GM18858 (cell line): Measurements from ENCODE around the gene SDHA.
"Not testable (repeated sequence)": the region's sequence is repeated elsewhere in the genome, so short reads cannot be mapped to it uniquely, and the experiment has no call there.

Source experiments
- ATAC-seq: cut with Tn5 transposase; IDR thresholded peaks from one replicate; pipeline ENCODE4 v1.9.1; 2021; ENCODE audit not compliant: unreplicated experiment

Gene SDHA

DNA sequence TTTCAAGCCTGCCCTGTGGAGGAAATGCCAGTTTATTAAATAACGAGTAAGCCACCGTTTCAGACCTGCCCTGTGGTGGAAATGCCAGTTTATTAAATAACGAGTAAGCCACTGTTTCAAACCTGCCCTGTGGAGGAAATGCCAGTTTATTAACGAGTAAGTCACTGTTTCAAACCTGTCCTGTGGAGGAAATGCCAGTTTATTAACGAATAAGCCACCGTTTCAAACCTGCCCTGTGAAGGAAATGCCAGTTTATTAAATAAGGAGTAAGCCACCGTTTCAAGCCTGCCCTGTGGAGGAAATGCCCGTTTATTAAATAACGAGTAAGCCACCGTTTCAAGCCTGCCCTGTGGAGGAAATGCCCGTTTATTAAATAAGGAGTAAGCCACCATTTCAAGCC, 33.9 kb downstream of the SDHA start:
- not testable (repeated sequence) for ATAC-seq

DNA sequence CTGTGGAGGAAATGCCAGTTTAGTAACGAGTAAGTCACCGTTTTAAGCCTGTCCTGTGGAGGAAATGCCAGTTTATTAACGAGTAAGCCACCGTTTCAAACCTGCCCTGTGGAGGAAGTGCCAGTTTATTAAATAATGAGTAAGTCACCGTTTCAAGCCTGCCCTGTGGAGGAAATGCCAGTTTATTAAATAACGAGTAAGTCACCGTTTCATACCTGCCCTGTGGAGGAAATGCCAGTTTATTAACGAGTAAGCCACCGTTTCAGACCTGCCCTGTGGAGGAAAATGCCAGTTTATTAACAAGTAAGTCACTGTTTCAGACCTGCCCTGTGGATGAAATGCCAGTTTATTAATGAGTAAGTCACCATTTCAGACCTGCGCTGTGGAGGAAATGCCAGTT, 34.4 kb downstream of the SDHA start:
- no peak for ATAC-seq

DNA sequence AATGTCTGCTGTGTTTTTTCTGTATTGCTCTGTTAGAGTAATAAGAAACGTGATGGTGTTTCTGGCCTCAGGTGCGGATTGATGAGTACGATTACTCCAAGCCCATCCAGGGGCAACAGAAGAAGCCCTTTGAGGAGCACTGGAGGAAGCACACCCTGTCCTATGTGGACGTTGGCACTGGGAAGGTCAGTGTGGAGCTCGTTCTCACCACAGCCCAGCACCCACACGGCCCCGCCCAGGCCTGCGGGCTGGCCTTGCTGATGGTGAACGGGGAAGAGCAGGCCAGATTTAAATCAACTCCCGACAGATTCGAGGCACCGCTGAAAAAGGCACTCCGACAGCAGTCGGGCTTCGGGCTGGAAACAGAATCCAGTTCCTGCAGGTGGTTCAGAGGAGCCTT, 36.2 kb downstream of the SDHA start:
- ATAC-seq: not testable (repeated sequence)

DNA sequence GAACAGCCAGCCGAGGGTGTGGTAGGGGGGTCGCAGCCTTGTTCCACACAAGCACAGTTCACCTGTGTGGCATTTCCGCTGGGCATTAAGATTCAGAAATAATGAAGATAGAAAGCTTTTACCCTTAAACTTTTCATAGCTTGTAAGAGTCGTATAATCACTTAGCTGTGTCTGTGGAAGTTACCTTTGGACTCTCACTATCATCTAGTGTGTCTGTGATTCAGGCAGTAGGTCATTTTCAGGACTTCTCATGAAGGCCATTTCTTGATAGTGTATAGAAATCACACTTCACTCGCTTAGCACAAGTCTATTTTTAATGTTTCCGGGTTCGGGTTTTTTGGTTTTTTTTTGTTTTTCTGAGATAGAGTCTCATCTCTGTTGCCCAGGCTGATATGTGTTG, 37.0 kb downstream of the SDHA start:
- not testable (repeated sequence) for ATAC-seq

DNA sequence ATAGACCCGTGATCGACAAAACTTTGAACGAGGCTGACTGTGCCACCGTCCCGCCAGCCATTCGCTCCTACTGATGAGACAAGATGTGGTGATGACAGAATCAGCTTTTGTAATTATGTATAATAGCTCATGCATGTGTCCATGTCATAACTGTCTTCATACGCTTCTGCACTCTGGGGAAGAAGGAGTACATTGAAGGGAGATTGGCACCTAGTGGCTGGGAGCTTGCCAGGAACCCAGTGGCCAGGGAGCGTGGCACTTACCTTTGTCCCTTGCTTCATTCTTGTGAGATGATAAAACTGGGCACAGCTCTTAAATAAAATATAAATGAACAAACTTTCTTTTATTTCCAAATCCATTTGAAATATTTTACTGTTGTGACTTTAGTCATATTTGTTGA, 38.2 kb downstream of the SDHA start:
- not testable (repeated sequence) for ATAC-seq

DNA sequence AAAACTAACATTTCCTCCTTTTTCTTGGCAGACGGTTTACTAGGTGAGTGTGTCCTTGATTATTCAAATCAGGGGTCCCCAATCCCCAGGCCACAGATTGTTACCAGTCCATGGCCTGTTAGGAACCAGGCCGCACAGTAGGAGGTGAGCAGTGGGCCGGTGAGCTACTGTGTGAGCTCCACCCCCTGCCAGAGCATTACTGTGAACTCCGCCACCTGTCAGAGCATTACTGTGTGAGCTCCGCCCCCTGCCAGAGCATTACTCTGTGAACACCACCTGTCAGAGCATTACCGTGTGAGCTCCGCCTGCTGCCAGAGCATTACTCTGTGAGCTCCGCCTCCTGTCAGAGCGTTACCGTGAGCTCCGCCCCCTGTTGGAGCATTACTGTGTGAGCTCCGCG, 39.0 kb downstream of the SDHA start:
- no peak for ATAC-seq

DNA sequence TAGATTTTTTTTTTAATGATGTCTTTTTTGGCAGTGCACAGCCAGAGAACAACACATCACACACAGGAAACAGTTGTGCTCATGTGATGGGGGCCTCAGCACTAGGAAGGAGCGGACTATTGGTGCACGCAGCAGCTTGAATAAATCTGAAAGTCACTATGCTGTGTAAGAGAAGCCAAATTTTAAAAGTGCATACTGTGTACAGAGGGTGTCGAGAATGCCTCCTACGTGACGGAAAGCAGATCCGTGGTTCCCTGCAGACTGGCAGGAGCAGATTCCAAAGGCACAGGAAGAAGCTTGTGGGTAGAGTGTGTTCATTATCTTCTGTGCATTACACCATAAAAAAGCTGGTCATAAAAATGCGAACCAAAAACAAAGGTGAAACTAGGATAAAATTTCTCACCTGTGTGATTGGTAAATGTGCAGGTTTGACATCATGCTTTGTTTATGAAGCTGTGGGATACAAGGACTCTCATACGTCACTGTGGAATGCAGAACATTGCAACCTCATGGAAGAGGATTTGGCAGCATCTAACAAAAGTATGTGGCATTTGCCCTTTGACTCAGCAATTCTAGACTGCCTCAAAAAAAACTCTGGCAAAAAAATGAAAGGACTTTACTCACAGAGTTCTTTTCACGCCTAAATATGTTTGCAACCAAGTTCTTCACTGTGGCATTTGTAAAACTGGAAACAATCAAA, 45.3 kb downstream of the SDHA start:
- ATAC-seq: not testable (repeated sequence)

DNA sequence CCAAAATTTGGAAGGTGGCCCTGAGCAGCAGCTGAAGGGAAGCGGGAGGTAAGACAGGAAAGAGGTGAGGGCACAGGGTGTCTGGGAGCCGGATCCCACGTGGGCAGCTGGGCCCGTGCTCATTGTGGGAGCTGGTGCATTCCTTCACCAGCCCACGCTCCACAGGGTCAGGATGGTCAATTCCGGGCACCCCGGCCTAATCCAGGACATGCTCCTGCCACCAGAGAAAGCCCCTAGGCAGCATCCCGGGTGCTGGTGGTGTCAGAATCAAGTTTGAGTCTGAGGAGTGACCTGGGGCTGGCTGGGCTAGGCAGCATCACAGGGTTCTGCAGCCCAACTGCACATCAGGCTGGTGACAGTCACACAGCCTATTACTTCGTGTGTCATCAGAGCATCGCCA, 46.2 kb downstream of the SDHA start:
- no peak for ATAC-seq

DNA sequence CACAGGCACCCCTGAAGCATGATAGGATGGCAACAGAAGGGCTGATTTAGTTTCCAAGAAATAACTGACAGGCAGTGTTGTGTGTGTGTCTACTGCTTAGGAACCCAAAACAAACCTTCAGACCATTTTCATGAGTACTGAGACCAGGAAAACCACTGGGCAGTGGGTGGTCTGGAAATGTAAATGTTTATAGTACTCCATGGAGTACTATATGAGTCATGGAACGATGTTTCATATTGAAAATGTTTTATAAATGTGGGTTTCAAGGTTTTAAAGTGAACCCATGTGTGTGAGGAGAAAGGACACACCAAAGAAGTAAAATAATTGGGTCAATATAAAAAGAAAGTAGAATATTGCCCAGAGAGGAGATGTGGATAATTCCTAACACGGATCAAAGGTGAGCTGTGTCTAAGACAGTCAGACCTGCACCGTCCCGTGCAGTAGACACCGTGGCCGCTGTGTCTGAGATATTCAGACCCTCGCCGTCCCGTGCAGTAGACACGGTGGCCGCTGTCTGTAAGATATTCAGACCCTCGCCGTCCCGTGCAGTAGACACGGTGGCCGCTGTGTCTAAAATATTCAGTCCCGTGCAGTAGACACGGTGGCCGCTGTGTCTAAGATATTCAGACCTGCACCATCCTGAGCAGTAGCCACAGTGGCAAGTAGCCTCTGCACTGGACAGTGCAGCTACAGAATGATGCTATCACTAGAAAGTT, 48.3 kb downstream of the SDHA start:
- ATAC-seq: not testable (repeated sequence)

DNA sequence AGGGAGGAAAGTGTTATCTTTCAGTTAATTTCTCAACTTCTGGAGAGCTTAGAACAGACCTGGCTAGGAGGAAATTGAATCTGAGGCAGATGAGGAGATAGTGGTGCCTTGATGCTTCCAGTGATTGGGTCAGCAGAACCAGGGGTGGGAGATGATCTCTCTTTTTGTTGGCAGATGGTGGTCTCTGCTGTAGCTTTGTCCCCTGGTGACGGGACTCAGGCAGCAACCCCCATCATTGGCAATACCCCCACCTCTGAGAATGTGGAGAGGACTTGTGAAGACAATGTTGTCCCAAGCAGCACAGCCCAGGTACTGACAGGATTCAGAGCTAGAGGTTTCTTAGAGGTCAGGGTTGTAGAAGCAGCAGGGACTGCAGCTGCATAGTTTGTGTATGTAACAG, 49.6 kb downstream of the SDHA start:
- no peak for ATAC-seq

DNA sequence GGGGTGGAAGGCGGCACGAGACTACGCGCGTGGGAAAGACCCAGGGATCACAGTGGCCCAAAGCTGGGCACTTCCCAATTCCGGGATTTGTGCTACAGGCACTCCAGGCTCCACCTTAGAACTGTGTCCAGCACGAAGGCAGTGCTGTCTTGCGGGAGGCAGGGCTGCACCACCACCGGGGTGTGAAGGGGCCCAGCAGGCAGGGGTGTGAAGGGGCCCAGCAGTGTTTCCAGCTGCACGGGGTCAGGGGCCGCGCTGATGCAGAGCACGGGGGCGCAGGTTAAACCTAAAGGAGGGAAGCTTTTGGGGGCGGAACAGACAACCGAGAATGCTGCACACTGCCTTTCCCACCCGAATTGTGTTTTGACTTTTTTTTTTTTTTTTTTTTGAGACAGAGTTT, 52.2 kb downstream of the SDHA start:
- no peak for ATAC-seq

DNA sequence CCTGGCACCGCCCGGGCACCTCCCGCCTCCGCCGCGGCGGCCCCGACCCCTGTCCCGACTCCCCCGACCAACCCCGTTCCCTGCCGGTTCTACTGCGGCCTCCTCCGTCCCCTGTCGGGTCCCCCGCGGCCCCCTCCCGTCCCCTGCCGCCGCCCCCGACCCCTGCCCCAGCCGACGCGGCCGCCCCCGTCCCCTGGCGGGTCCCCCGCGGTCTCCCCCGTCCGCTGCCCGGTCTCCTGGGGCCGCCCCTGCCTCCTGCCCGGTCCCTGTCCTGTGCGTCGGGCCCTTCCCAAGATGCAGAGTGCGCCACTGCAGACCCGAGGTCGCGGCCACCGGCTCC, 53.7 kb downstream of the SDHA start:
- not testable (repeated sequence) for ATAC-seq

DNA sequence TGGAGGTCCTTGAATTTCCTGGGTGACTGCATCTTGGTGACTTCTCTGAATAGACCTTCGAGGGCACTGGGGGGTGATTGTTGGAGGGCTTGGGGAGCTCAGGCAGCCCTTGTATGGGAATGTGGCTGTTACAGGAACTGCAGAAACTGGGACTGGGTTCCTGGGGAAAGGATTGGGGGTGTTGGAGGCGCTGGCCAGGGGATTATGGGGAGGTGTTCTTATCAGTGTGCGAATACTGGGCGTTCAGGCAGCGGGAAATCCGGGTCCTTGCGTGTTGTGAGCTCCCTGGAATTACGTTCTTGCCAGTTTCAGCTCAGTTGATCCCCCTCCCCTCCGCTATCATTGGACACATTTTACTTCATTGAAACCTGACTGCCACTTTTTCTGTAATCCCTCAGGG, 55.0 kb downstream of the SDHA start:
- not testable (repeated sequence) for ATAC-seq

DNA sequence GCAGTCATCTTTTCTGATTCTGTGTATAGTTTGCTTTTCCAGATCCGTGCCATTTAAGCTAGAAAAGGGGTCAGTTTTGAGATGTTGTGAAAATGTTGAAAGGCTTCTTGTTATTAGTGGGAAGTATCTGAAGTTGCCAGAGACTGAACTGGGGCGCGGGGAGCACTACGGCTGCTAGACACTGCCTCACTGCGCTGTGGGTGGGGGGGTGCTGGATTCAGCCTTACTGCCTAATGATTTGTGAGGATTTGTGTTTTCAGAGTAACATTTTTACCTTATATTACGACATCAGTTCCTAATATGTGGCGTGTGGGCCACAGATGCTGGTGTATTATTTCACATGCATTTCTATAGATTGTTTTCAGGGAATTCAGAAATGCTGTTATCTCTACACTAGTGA, 55.4 kb downstream of the SDHA start:
- not testable (repeated sequence) for ATAC-seq

DNA sequence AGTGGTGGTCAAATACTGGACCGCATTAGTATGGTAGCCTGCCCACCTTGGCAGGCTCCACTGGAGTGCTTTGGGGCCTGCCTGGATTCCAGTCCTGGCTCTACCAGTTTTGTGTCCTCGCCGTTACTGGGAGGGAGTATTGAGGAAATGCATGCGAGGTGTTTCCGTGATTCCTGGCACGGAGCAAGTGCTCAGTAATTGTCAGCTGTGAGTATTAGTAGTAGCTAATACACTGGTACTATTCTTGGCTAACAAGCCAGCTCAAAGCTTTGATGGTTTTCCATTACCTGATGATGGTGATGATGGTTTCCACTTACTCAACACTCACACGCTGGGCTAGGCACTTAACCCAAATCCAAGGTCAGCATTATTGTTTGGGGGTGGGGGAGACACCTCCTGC, 56.2 kb downstream of the SDHA start:
- ATAC-seq: not testable (repeated sequence)

DNA sequence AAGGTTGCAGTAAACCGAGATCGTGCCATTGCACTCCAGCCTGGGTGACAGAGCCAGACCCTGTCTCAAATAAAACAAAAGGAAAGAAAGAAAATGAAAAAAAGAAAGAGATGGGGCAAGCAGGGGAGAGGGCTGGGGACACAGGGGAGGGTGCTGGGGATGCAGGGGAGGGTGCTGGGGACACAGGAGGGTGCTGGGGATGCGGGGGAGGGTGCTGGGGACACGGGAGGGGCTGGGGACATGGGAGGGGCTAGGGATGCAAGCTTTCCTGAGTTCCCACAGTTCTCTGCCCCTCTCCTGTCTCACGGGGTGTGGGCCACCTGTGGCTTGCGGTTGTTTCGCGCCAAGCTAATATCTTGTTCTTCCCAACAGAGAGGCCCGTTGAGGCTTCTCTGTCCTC, 60.5 kb downstream of the SDHA start:
- no peak for ATAC-seq

DNA sequence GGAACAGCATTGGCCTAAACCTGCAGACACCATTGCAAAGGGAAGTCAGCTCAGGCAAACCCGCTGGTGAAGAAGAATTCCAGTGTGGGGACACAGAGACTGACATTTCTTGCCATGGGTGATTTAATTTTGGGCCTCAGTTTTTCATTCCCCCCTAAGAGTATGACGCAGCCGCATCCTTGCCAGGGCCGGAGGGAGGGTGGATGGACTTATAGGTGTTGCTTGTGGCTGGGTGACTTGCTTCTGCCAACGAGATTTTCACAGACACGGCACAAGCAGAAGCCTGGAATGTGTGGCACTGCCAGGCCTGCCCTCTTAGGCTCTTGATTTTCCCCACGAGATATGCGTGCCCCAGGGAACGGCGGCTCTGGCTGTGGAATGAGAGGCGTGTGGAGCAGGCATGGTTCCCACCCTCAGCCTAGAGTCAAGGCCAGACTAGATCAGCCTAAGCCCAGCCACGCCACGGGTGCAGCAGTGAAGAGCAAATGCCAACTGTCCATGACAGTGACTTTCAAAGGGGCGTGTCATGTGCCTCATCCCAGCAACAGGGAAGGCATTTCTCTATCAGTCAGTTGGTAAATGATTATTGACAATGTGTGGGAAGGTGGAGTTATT, 61.0 kb downstream of the SDHA start:
- not testable (repeated sequence) for ATAC-seq

DNA sequence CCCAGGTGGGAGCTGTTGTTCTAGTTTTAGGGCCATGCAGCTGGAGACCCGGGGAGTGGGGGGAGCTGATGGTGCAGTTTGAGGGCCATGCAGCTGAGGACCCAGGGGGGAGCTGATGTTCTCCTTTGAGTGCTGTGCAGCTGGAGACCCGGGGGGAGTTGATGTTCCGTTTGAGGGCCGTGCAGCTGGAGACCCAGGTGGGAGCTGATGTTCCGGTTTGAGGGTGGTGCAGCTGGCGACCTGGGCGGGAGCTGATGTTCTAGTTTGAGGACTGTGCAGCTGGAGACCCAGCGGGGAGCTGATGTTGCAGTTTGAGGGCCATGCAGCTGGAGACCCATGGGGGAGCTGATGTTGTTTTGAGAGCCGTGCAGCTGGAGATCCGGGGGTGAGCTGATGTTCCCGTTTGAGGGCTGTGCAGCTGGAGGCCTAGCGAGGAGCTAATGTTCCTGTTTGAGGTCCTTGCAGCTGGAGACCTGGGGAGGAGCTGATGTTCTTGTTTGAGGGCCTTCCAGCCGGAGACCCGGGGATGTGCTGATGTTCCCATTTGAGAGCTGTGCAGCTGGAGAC, 68.0 kb downstream of the SDHA start:
- no peak for ATAC-seq

DNA sequence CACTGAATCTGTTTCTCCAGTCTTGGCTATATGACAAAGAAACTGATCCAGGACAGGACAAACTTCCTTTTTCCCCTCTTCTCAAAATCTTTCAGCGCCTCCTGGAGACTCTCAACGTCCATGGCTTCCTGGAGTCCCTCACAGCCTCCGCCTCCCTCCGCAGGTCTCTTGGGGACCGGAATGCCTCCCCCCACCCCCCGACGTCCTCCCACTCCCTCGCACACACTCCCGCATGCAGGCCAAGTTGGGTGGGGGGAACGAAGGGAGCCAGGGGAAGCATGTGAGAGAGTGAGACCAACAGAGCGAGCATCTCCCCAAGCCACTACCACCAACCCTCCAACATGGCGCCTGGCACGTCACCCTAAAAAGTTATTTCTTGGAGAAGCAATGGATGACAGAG, 72.1 kb downstream of the SDHA start:
- ATAC-seq: not testable (repeated sequence)

DNA sequence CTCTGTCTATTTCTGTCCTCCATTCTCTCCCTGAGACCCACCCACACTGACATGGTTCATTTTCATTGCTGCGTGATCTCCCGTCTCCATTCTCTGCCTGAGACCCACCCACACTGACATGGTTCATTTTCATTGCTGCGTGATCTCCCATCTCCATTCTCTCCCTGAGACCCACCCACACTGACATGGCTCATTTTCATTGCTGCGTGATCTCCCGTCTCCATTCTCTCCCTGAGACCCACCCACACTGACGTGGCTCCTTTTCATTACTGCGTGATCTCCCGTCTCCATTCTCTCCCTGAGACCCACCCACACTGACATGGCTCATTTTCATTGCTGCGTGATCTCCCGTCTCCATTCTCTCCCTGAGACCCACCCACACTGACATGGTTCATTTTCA, 73.2 kb downstream of the SDHA start:
- ATAC-seq: not testable (repeated sequence)

DNA sequence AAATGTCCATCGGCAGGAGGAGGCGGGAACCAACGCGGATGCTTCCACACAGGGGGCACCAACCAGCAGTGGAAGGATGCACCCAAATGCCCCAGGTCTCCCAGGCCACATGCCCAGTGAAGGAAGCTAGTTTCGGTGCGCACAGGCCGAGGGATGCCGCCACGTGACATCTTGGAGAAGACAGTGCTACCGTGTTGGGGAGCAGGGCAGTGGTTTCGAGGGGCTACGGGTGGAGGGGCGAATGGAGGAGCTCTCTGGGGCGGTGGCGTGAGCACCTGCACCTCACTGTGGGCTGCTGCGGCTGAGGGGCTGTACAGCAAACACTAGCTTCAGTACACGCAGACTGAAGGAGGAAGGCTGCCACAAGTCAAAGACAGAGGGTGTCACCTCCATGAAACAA, 76.7 kb downstream of the SDHA start:
- not testable (repeated sequence) for ATAC-seq

DNA sequence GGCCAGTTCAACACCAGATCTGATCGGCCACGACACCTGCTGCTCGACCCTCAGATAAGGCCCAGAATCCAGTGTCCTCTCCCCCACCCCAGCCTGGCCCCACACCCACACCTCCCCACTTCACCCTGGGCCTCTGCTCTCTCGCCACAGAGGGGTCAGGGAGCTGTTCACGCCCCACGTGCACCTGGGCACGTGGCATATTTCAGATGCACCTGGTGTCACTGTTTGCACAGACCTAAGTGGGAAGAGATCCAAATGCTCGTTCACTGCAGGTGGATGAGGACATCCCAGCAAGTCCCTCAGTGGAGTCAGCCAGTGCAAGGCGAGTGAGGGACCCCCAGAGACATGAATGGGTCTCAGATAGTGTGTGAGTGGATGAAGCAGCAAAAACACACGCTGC, 78.1 kb downstream of the SDHA start:
- not testable (repeated sequence) for ATAC-seq
